GM19324 (cell line): ENCODE measurements around the gene NAT16.
A peak's percentile ranks its signal among the peaks of the same experiment; 100 is the strongest.
"Not testable (repeated sequence)": the region's sequence is repeated elsewhere in the genome, so short reads cannot be mapped to it uniquely, and the experiment has no call there.

Experiments used
- ATAC-seq: cut with Tn5 transposase; IDR thresholded peaks from one replicate; pipeline ENCODE4 v1.9.1; 2021; ENCODE audit warnings: mild to moderate bottlenecking, moderate library complexity; ENCODE audit not compliant: unreplicated experiment, low FRiP score

NAT16 gene

DNA sequence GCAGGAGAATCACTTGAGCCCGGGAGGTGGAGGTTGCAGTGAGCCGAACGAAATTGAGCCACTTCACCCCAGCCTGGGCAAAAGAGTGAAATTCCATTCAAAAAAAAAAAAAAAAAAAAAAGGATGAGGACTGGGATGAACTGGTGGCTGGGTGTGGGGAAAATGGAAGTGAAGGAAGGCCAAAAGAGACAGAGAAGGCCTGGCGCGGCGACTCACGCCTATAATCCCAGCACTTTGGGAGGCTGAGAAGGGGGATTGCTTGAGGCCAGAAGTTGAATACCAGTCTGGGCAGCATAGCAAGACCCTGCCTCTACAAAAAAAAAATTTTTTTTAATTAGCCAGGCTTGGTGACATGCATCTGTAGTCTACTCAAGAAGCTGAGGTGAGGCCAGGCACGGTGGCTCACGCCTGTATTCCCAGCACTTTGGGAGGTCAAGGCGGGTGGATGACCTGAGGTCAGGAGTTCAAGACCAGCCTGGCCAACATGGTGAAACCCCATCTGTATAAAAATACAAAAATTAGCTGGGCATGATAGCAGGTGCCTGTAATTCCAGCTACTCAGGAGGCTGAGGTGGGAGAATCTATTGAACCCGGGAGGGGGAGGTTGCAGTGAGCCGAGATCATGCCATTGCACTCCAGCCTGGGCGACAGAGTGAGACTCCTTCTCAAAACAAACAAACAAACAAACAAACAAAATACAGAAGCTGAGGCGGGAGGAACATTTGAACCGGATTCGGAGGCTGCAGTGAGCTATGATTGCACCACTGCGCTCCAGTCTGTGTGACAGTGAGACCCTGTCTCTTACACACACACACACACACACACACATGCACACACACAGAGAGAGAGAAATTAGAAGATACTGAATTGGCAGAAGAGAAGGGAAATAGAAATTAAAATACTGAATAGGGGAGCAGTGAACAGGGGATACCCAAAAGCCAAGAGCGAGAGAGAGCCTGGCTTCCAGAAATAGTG, 47.2 kb downstream of the NAT16 start:
- not testable (repeated sequence) for ATAC-seq

DNA sequence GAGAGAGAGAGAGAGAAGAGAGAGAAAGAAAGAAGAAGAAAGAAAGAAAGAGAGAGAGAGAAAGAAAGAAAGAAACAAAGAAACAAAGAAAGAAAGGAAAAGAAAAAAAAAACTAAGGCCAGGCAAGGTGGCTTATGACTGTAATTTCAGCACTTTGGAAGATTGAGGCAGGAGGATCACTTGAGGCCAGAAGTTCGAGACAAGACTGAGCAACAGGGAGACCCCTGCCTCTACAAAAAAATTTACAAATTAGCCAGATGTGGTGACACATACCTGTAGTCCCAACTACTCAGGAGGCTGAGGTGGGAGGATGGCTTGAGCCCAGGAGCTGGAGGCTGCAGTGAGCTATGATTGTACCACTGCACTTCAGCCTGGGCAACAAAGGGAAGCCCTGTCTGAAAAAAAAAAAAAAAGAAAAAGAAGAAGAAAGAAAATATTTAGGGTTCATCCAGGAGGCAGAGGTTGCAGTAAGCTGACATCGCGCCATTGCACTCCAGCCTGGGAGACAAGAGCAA, 50.4 kb downstream of the NAT16 start:
- no peak for ATAC-seq

DNA sequence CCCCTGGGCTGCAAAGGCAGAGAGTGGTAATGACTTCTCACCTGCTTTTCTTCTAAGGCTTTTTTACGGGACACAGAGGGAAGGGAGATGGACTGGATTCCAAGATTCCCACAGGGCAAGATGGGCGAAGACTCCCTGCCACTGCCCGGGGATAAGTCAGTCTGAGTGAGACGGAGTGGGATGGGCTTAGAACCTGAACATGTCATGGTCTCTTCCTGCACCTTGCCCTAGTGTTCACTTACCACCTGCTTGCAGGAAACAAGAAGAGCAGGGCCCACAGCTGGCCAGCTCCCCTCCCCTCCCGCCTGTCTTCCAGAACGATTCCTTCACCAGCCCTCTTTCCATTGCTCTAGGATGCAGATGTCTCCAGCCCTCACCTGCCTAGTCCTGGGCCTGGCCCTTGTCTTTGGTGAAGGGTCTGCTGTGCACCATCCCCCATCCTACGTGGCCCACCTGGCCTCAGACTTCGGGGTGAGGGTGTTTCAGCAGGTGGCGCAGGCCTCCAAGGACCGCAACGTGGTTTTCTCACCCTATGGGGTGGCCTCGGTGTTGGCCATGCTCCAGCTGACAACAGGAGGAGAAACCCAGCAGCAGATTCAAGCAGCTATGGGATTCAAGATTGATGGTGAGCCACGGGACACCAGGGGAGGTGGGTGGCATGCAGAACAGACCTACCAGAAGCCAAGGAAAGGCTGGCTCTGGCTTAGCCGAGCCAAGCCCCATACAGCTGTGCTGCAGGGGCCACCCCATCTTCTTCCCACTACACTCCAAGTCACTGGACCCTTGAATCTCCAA, 51.9 kb downstream of the NAT16 start:
- ATAC-seq = no peak

DNA sequence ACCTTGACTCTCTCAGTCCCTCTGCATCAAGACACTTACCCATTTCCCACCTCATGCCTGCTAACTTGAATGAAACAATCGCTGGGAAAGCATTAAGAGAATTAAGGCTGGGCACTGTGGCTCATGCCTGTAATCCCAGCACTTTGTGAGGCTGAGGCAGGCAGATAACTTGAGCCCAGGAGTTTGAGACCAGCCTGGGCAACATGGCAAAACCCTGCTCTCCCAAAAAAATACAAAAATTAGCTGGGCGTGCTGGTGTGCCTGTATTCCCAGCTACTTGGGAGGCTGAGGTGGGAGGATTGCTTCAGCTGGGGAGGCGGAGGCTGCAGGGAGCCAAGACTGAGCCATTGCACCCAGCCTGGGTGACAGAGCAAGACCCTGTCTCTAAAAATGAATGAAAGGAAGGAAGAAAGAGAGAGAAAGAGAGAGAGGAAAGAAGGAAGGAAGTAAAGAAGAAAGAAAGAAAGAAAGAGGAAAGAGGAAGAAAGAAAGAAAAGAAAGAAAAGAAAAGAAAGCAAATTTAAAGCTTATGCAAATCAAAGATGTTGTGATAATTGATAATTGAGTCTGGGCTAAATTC, 52.5 kb downstream of the NAT16 start:
- no peak for ATAC-seq

DNA sequence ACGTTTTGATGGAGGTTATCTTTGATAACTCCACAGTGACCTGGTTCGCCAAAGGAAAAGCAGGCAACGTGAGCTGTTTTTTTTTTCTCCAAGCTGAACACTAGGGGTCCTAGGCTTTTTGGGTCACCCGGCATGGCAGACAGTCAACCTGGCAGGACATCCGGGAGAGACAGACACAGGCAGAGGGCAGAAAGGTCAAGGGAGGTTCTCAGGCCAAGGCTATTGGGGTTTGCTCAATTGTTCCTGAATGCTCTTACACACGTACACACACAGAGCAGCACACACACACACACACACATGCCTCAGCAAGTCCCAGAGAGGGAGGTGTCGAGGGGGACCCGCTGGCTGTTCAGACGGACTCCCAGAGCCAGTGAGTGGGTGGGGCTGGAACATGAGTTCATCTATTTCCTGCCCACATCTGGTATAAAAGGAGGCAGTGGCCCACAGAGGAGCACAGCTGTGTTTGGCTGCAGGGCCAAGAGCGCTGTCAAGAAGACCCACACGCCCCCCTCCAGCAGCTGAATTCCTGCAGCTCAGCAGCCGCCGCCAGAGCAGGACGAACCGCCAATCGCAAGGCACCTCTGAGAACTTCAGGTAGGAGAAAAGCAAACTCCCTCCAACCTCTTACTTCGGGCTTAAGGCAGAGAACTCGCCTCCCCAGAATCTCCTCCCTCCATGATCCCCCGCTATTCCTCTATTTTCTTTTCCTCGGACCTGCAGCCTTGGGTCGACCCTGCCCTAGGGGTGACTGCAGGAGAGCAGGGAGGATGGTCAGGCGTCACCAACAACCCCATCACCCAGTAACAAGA, 53.2 kb downstream of the NAT16 start, which contains the start of gene SERPINE1:
Gene SERPINE1 (plus strand): TSS at position 454 of the 809 bp plus-strand sequence. CDS start 1,290 bp downstream, outside the sequence.
- ATAC-seq = peak; percentile 10

DNA sequence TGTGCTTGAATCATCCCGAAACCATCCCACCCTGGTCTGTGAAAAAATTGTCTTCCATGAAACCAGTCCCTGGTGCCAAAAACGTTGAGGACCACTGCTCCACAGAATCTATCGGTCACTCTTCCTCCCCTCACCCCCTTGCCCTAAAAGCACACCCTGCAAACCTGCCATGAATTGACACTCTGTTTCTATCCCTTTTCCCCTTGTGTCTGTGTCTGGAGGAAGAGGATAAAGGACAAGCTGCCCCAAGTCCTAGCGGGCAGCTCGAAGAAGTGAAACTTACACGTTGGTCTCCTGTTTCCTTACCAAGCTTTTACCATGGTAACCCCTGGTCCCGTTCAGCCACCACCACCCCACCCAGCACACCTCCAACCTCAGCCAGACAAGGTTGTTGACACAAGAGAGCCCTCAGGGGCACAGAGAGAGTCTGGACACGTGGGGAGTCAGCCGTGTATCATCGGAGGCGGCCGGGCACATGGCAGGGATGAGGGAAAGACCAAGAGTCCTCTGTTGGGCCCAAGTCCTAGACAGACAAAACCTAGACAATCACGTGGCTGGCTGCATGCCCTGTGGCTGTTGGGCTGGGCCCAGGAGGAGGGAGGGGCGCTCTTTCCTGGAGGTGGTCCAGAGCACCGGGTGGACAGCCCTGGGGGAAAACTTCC, 54.0 kb downstream of the NAT16 start:
- ATAC-seq = peak; percentile 57

DNA sequence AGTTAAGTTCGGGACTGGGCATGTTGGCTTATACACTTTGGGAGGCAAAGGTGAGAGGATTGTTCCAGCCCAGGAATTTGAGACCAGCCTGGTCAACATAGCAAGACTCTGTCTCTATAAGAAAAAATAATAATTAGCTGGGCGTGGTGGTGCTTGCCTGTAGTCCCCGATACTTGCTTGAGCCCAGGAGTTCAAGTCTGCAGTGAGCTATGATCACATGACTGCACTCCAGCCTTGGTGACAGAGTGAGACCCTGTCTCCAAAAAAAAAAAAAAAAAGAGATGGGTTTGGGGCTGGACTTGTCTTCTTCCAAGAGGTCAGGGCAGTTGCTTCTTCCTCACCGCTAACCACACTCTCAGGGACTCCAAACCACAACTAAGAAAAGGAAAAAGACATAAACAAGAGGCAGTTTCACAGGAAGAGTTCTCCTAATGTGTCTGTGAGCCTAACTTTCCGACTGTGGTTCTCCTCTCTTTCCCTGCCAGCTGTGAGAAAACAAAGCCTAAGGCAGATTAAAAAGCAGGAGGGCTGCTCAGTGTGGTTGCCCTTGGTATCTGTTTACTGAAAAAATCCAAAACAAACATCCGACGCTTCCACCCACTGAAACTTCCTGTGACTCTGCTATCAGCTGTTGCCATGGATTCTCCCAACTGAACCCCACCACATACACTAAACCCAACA, 55.6 kb downstream of the NAT16 start:
- ATAC-seq = no peak

DNA sequence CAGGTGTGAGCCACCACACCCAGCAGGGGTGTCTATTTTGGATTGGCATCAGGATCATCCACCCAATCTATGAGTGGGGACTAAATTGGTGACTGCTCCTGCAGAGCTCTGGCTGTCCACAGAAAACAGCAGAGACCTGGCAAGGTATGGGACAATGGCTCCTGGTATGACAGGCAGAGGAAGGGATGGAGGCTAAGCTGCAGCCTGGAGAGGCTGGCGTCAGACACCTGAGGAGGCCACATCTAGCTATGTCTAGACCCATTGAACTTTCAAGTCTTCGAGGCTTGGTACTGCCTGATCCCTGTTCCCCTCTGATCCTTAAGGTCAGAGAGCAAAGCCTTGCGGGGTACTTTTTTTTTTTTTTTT, 56.4 kb downstream of the NAT16 start:
- no peak for ATAC-seq

DNA sequence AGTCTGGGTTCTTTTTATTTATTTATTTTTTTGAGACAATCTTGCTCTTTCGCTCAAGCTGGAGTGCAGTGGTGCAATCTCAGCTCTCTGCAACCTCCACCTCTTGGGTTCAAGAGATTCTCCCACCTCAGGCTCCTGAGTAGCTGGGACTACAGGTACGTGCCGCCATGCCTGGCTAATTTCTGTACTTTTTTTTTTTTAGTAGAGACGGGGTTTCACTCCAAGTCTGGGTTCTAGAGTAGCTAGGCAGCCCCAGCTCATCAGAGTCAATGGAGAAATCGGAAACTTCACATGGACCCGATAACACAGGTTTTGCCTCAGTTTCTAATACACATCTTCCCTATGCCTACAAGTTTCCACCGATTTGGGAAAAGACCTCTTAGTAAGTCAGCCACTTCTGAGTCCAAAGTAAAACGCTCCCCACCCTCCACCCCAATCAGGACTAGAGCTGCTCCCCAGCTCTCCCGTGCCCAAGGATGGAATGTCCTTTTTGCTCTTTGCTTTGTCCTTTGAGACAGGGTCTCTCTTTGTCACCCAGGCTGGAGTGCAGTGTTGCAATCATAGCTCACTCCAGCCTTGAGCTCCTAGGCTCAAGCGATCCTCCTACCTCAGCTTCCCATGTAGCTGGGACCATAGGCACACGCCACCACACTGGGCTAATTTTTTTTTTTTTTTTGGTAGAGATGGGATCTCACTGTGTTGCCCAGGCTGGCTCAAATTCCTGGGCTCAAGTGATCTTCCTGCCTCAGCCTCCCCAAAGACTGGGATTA, 57.0 kb downstream of the NAT16 start:
- no peak for ATAC-seq

DNA sequence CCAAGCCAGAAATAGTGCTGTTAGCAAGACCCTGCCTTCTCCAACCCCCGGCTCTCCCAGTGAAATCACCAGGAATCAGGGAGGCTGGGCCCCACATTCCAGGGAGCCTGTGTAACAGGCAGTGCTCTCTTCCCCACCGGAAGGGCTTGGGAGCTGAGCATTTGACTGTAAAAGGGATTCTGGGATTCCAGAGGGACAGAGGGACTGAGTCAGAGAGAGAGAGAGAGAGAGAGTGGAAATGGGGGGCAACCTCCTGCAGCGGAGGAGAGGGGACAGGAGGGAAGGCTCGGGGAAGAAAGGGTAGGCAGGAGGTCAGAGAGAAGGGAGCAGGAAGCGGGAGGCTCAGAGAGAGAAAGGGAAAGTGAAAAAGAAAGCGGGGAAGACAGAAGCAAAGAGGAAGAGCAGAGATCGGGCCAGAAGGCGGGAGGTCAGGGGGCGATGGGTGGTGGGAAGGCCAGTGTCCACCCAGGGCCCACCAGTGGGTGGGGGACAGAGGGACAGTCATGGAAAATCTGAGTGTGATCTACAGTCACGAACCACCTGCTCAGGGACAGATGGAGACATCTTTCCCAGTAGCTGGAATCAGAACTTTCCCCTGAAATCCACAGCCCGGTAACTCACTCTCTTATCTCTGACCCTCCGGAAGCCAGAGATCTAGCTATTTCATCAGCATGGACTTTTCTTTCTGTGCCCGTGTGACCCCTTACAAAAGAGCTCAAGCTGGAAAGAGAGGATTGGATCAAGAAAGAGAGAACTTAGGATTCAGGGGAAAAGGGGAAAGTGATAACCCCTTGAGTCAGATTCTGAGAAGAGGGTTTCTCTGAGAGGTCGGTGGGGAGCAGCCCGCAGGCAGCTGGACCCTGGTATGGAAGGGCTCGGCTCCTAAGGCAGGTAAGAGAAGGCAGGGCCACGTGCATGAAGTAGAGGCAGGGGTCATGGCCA, 57.8 kb downstream of the NAT16 start:
- no peak for ATAC-seq

DNA sequence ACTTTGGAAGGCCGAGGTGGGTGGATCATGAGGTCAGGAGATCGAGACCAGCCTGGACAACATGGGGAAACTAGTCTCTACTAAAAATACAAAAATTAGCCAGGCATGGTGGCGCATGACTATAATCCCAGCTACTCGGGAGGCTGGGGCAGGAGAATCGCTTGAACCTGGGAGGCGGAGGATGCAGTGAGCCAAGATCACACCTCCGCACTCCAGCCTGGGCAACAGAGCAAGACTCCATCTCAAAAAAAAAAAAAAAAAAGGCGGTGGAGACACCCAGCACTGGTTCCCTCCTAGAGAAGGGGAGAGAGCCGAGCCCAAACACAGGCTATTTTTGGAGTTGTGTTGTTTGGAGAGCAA, 58.5 kb downstream of the NAT16 start:
- not testable (repeated sequence) for ATAC-seq
